NCI-H1105 (cell line): ENCODE results near the gene LMAN2.
"Not testable (repeated sequence)": the region's sequence is repeated elsewhere in the genome, so short reads cannot be mapped to it uniquely, and the experiment has no call there.

Source experiments
- DNase-seq: peaks from one replicate; lab custom pipeline; 2025; lab: John Stamatoyannopoulos, UW

LMAN2 gene

GRCh38 chr5:177346820-177347219 lies 4.6 kb downstream of the LMAN2 start:
- DNase-seq: no peak

- no peak for DNase-seq
Measured at GRCh38 chr5:177344891-177345290, 6.6 kb downstream of the LMAN2 start.

GRCh38 chr5:177343777-177344176 lies 7.7 kb downstream of the LMAN2 start:
- DNase-seq: no peak

GRCh38 chr5:177343000-177343399 lies 8.5 kb downstream of the LMAN2 start:
- not testable (repeated sequence) for DNase-seq

GRCh38 chr5:177339107-177339638 lies 12.3 kb downstream of the LMAN2 start:
- DNase-seq: no peak

- DNase-seq: no peak
Measured at GRCh38 chr5:177338251-177339106, 13.0 kb downstream of the LMAN2 start.

- no peak for DNase-seq
Measured at GRCh38 chr5:177336603-177337494, 14.6 kb downstream of the LMAN2 start.

- no peak for DNase-seq
Measured at GRCh38 chr5:177336112-177336511, 15.4 kb downstream of the LMAN2 start.

- no peak for DNase-seq
Measured at GRCh38 chr5:177335701-177336065, 15.8 kb downstream of the LMAN2 start.

GRCh38 chr5:177334781-177335700 lies 16.4 kb downstream of the LMAN2 start:
- DNase-seq: no peak

- no peak for DNase-seq
Measured at GRCh38 chr5:177334155-177334551, 17.3 kb downstream of the LMAN2 start.

- DNase-seq: no peak
Measured at GRCh38 chr5:177333420-177334154, 17.9 kb downstream of the LMAN2 start.

GRCh38 chr5:177332896-177333260 lies 18.6 kb downstream of the LMAN2 start:
- DNase-seq: no peak

GRCh38 chr5:177332031-177332895 lies 19.2 kb downstream of the LMAN2 start:
- no peak for DNase-seq

GRCh38 chr5:177330991-177331842 lies 20.3 kb downstream of the LMAN2 start:
- no peak for DNase-seq

GRCh38 chr5:177329883-177330282 lies 21.6 kb downstream of the LMAN2 start:
- DNase-seq: no peak

GRCh38 chr5:177328545-177329231 lies 22.8 kb downstream of the LMAN2 start:
- DNase-seq: no peak
